Activated naive CD8-positive, alpha-beta T cell treated with anti-CD3 and anti-CD28 coated beads for 36 hours (primary cell): ENCODE results near the gene CHMP2B. TPM values are rescaled to one million over a fixed set of nuclear protein-coding genes. Genes with fewer than 3 reads are reported as not detected.

ENCODE experiments used
- total RNA-seq, 2 experiments: library from RNA; stranded (reverse); gene quantifications; one replicate each; pipeline ENCODE4 v1.2.3, GENCODE V29; 2021

Gene CHMP2B
- total RNA-seq, 2 experiments from 2014 or later: 30.5 to 34.5 TPM

Other genes with a start within 250 kb of the CHMP2B start
- not detected for gene VGLL3, start 236.2 kb upstream of the CHMP2B start, total RNA-seq
- gene POU1F1, start 49.3 kb downstream of the CHMP2B start, total RNA-seq: not detected